HCT116 (cell line): Measurements from ENCODE around the gene CEP70.

ENCODE experiments used
- ATF3 ChIP-seq: IDR thresholded peaks from 2 replicates; pipeline ENCODE4 v1.6.1; 2012
- CEBPB ChIP-seq: IDR thresholded peaks from 2 replicates; pipeline ENCODE4 v1.6.1; 2012; ENCODE audit warnings: low read depth
- CTCF ChIP-seq, 3 experiments: fragments of 200-600 bp in 1 of 3; sonication (generic) in 1 of 3; IDR thresholded peaks in 2 of 3; conservative IDR thresholded peaks in 1 of 3; 2 replicates each; pipeline ENCODE4 v1.5.1; 2012 to 2017; ENCODE audit warnings: low read depth in 2 of 3, low read length in 2 of 3, antibody characterized with exemption in 1 of 3, borderline replicate concordance in 1 of 3, control low read depth in 1 of 3, mild to moderate bottlenecking in 1 of 3, mixed read lengths in 1 of 3, mixed run types in 1 of 3, moderate library complexity in 1 of 3; ENCODE audit not compliant: insufficient read depth in 1 of 3
- EZH2 ChIP-seq: fragments of 200-600 bp; sonication (generic); IDR thresholded peaks from 2 replicates; pipeline ENCODE4 v1.6.1; 2017; ENCODE audit warnings: antibody characterized with exemption, mixed run types
- POLR2A ChIP-seq: IDR thresholded peaks from 2 replicates; pipeline ENCODE4 v1.7.0; 2011; ENCODE audit warnings: borderline replicate concordance; ENCODE audit not compliant: insufficient read depth, insufficient read length; ENCODE audit errors: extremely low read depth
- POLR2AphosphoS5 ChIP-seq: IDR thresholded peaks from 2 replicates; pipeline ENCODE4 v1.6.1; 2011; ENCODE audit warnings: mild to moderate bottlenecking, low read depth, low read length, moderate library complexity
- RAD21 ChIP-seq: IDR thresholded peaks from 2 replicates; pipeline ENCODE4 v1.6.1; 2012; ENCODE audit warnings: low read depth, mild to moderate bottlenecking
- REST ChIP-seq: IDR thresholded peaks from 2 replicates; pipeline ENCODE4 v1.6.1; 2012; ENCODE audit warnings: low read depth
- SIN3A ChIP-seq: IDR thresholded peaks from 2 replicates; pipeline ENCODE4 v1.6.1; 2012; ENCODE audit warnings: low read depth
- SP1 ChIP-seq: IDR thresholded peaks from 2 replicates; pipeline ENCODE4 v1.6.1; 2012; ENCODE audit warnings: low read depth
- SRF ChIP-seq: IDR thresholded peaks from 2 replicates; pipeline ENCODE4 v1.6.1; 2012; ENCODE audit warnings: low read depth
- ZNF274 ChIP-seq: fragments of 200-500 bp; sonication (Bioruptor generic); IDR thresholded peaks from 2 replicates; pipeline ENCODE4 v1.6.1; 2014; ENCODE audit warnings: mild to moderate bottlenecking, low read depth, low read length, inconsistent platforms

GRCh38 chr3:138455801-138456716 is 138.0 kb downstream of the CEP70 start:
- TF ChIP-seq POLR2AphosphoS5 = no peak
- TF ChIP-seq CTCF (IDR thresholded peaks at IDR 0.05 in 2 of 3, conservative IDR thresholded peaks at IDR 0.05 in 1 of 3; ENCODE audit: borderline replicate concordance in 1 of 3, insufficient read depth in 1 of 3, low read depth in 2 of 3, low read length in 2 of 3) = no peak
- no peak for TF ChIP-seq SIN3A
- TF ChIP-seq REST = no peak
- TF ChIP-seq POLR2A = no peak
- no peak for TF ChIP-seq CEBPB
- no peak for TF ChIP-seq EZH2
- no peak for TF ChIP-seq SRF
- TF ChIP-seq RAD21 = no peak
- TF ChIP-seq ZNF274 = no peak
- no peak for TF ChIP-seq SP1
- no peak for TF ChIP-seq ATF3
